ENCODE data around the gene HMX2.
"Not testable (repeated sequence)": the region's sequence is repeated elsewhere in the genome, so short reads cannot be mapped to it uniquely, and the experiment has no call there.

Gene HMX2

DNA sequence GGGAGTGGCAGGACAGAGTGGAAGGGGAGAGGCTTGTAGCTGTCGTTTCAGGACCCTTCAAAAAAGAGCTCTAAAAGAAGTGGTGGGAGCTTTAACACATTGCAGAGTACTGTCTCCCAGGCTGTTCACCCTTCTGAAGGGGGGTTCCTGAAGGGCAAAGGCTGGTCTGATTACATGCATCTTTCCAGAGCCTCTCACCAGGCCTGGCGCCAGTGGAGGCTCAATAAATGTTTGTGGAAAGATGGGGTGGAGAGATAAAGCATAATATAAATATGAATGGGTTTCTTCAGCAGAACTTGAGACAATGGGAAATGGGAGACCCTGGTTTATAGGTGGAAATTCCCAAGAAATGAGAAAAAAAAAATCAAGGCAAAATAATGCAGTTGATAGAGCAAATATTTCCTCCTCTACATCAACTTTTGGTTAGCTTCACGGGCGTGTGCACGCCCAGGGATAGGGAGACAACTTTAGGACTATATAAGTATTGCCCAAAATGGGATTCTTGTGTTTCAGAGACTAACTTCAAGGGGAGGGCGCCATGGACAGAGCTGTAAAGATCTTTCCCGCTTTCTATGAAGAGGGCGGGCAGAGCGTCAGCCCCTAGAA lies 5.7 kb downstream of the HMX2 start:
- DNase-seq = no peak

DNA sequence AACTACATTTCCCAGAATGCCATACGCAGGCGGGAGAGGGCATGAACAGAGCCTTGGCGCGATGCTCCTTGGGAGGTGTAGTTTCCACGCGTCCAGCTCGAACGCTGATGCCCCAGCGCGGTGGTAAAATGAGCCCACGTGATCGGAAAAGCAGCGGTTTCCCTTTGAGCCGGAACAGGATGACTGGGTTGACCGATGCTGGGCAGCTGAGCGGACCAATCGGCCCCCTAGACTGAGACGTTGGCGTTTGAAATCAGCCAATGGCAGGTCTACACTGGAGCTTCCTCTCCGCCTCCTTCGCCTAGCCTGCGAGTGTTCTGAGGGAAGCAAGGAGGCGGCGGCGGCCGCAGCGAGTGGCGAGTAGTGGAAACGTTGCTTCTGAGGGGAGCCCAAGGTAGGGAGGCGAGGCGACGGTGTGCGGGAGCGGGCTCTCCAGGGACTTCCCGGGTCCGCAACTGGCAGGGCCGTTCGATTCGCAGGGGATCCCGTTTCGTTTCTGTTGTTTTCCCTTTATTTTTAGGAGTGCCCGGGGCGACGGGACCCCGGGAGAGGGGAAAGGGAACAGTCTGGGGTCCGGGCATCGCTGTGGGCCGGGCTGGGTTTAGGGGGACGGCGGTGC lies 6.3 kb downstream of the HMX2 start, which contains the start of gene BUB3:
TSS of gene BUB3 (plus strand) at position 311 of the 619 bp plus-strand sequence. CDS start 516 bp downstream, outside the sequence.
- DNase-seq = peak; percentile 100

DNA sequence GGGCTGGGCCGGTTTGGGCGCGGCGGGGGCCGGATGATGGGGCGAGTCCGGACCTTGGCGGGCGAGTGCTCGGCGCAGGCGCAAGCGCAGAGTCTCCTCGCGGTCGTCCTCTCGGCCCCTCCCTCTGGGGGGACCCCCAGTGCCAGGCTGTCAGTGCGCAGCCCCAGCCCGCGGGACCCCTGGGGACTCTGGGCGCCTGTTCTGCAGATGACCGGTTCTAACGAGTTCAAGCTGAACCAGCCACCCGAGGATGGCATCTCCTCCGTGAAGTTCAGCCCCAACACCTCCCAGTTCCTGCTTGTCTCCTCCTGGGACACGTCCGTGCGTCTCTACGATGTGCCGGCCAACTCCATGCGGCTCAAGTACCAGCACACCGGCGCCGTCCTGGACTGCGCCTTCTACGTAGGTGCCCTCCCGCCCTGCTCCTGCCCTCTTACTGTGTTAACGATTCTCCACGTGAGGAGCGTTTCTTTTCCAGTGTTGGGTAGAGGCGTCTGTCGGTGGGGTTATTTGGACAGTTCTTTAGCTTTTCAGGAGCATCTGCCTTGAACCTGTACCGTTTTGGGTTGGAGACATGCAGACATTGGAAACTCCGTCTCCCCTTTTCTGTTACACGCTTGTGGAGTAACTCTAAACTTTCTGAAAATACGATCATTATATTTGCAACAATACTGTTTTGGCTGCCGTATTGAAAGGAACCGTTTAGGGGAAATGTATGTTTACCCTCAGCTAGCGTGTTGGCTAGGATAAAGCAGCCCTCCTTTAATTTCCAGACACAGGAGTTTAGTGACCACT lies 7.0 kb downstream of the HMX2 start:
- peak; percentile 59 to 61 for DNase-seq

DNA sequence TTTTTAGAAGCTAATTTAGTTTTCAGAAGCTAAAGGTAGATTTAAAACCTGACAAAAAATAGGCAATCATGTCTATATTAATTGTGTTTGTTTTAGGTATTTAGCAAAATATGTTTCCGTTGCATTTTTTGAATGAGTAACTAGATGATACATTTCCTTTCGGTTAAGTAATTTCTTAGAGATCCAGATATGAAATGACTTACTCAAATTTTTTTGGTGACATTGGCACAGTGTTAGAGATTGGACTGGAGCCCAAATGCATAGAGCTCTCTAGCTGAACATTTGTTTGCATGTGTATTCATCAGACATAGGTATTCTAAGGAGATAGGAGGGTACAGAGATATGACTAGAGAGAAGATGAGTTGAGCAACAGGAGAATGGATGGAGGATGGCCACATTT lies 8.1 kb downstream of the HMX2 start:
- no peak for DNase-seq

DNA sequence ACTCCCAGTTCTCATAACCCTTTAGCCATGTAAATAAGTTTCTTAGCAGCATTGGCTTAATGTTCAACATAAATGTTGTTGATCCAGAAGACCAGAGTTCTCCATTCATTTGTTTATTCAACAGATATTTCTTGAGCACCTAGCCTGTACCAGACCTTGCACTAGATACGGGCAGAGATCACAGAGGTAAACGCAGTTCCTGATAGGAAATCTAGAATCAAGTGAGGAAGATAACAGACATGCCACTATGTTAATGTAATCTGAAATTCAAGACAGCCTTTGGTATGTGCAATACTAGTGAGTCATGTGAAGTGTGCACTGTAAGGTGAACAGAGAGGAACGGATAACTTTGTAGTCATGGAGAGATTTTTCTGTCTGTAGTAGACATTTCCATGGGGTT lies 9.3 kb downstream of the HMX2 start:
- no peak for DNase-seq

DNA sequence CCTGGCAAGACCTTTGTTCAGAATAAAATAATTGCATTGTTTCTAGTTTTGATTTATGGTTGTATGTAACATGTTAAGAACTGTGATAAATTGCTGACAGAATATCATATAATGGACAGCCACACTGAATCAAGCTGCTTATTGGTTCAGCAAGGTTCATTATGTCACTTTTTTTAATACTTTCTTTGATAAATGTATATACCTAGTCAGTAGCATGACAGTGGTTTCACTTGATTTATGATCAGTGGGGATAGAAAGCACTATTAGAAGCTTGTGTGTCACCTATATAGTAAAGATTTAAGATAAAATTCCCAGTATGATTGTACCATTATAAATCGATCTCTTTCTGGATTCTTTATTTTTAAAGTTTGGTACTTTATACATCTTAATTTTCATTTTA lies 10.7 kb downstream of the HMX2 start:
- DNase-seq = no peak

DNA sequence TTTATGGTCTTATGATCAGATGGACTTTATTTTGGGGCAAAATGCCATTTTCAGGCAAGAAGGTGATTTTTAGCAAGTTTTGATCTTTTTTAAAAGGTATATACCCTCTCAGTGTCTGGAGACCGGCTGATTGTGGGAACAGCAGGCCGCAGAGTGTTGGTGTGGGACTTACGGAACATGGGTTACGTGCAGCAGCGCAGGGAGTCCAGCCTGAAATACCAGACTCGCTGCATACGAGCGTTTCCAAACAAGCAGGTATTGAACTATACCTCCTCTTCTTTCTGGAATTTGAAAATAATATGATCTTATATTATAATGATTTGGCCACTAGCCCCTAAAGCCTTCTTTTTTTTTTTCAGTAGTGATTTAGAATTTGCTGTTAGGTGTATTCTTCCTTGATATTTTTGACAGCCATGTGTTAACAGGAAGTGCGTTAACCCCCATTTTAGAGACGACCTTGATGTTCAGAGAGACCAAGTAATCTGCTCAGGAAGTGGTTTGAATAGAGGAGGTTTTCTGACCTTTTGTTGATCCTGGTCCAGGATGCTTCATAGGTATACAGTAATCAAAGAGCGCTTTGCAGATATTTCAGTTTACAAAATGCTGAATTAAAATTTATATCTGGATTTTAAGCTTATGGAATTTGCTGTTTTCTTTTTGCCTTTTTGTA lies 12.5 kb downstream of the HMX2 start:
- DNase-seq = no peak

GRCh38 chr10:123164319-123164718 lies 16.4 kb downstream of the HMX2 start:
- DNase-seq = no peak

DNA sequence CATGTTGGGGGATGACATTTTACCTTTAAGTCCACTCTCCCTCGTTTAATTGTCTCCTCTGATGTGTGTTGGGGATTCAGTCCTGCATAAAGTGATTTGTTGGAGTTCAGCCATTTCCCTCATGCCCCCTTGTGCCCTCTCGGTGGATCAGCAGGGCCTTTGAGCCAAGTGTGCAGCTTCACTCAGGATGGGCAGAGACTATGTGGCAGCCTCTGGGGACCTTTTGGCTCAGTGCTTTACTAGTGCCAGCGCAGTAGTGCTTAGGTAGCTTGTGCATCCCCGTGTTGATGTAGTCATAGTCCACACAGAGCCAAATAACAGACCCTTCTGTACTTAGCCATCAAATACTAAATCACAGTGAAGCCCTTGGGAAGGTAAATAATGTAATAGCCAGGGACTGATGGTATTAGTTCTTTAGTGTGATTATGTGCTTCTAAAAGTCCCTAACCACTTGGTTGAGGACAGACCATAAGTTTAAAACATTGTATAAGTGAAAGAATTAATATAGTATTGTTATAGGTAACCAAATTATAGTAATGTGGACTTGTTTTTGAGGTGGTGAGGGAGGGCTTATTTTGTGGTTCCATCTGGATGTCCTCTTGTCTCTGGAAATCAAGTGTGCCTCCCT lies 17.6 kb downstream of the HMX2 start:
- DNase-seq = peak in 1 of 2 experiments; percentile 24

GRCh38 chr10:123166618-123167017 lies 18.7 kb downstream of the HMX2 start:
- no peak for DNase-seq

DNA sequence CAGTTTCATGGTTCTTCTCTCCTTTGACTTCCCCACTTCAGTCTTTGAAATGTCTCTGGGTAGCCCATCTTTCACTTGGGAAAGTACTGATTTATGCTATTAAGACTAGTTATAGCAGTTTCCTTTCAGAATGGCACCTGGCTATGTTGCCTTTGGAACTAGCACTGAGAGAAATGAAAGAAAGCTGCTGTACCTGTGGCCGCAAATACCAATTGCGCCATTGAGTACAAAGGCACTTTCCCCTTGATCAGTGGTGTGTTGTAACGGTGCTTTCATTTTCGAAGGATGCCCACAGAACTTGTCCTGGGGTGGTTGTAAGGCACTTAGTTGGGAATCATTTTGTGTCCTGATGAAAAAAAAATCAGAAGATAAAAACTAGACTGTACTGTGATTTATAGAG lies 23.0 kb downstream of the HMX2 start:
- DNase-seq = no peak

DNA sequence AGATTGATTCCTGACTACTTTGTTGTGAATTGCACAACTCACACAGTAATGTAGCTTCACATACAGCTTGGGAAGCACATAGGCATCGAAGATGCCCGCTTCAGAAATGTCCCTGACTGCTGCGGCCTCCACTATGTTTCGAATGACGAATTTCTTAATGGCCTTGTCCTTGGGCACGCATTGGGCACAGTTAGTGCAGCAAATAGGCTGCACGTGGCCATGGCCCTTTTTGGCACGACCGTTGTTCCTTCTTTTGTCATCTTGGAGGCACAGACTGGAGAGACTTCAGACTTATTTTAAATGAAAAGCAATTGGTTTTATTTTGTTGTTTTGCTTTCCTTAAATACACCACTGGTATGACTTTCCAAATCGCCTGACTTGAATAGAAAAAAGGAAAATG lies 23.7 kb downstream of the HMX2 start:
- DNase-seq = not testable (repeated sequence)

GRCh38 chr10:123175389-123176387 lies 27.8 kb downstream of the HMX2 start:
- DNase-seq = peak; percentile 24 to 38

- not testable (repeated sequence) for DNase-seq
These were observed 30.5 kb downstream of the HMX2 start for GRCh38 chr10:123178390-123178789.

GRCh38 chr10:123180101-123181090 lies 32.5 kb downstream of the HMX2 start:
- no peak for DNase-seq

DNA sequence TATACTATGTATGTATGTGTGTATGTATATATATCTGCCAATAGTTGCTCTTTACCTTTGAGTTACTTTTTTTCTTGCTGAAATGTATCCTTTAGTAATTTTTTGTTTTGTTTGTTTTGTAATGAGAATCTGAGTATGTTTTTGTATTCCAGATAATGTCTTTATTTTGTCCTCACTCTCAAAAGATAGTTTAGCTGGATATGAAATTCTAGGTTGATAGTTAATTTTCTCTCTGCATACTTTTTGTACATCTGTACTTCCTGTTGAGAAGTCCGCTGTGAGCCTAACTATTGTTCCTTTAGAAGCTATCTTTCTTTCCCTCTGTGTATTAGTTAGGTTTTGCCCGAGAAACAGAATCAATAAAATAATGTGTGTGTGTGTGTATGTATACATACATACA lies 35.8 kb downstream of the HMX2 start:
- no peak for DNase-seq

- DNase-seq = no peak
These were observed 39.8 kb downstream of the HMX2 start for GRCh38 chr10:123187781-123188180.

DNA sequence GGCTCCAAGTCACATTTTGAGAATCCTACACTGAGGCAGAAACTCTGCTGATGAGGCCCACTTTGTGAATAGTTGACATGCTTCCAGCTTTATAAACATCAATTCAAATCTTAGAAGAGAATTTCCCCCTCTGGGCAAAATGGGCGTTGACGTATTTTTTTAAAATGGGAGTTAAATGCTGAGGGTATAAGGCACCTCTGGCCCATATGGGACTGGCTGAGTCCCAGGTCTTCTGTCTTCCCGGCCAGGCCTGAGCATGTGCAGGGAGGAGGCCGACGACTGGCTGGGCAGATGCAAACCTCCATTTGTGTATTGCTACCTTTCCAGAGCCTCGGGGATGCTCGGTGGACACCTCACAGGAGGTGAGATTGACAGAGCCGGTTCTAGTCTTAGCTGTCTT lies 44.0 kb downstream of the HMX2 start:
- DNase-seq = no peak

- DNase-seq = no peak
These were observed 46.1 kb downstream of the HMX2 start for GRCh38 chr10:123194056-123194455.

All from Kasumi-1 (cell line).